CD4-positive, alpha-beta T cell treated with Interleukin-17A for 1 hour (primary cell): ENCODE results near the gene BDP1.
"Not testable (repeated sequence)": the region's sequence is repeated elsewhere in the genome, so short reads cannot be mapped to it uniquely, and the experiment has no call there.

Source experiments
- DNase-seq: peaks from one replicate; pipeline ENCODE4 v3.0.0-alpha.2; 2020

BDP1 gene

GRCh38 chr5:71571811-71572210 lies 116.4 kb downstream of the BDP1 start:
- not testable (repeated sequence) for DNase-seq

GRCh38 chr5:71573591-71573990 lies 118.1 kb downstream of the BDP1 start:
- DNase-seq: no peak

- not testable (repeated sequence) for DNase-seq
These were observed 120.1 kb downstream of the BDP1 start for GRCh38 chr5:71575588-71575987.

GRCh38 chr5:71576241-71576640 lies 120.8 kb downstream of the BDP1 start:
- DNase-seq: no peak

- not testable (repeated sequence) for DNase-seq
These were observed 122.4 kb downstream of the BDP1 start for GRCh38 chr5:71577839-71578238.

- DNase-seq: no peak
These were observed 127.6 kb downstream of the BDP1 start for GRCh38 chr5:71582945-71583584.

GRCh38 chr5:71586052-71586940 lies 130.8 kb downstream of the BDP1 start:
- DNase-seq: peak; percentile 38

GRCh38 chr5:71586941-71587765 lies 131.7 kb downstream of the BDP1 start, which contains the start of gene MCCC2:
Gene MCCC2 (plus strand): TSS chr5:71587340. CDS start chr5:71587426, 86 bp downstream.
- peak; percentile 97 for DNase-seq

- DNase-seq: no peak
These were observed 132.5 kb downstream of the BDP1 start for GRCh38 chr5:71587766-71588532.

GRCh38 chr5:71588533-71588885 lies 133.1 kb downstream of the BDP1 start:
- no peak for DNase-seq

- no peak for DNase-seq
These were observed 134.5 kb downstream of the BDP1 start for GRCh38 chr5:71589903-71590302.

GRCh38 chr5:71591100-71591499 lies 135.6 kb downstream of the BDP1 start:
- DNase-seq: no peak

GRCh38 chr5:71596169-71596568 lies 140.7 kb downstream of the BDP1 start:
- DNase-seq: no peak

- DNase-seq: no peak
These were observed 141.6 kb downstream of the BDP1 start for GRCh38 chr5:71597001-71597400.

- DNase-seq: no peak
These were observed 145.3 kb downstream of the BDP1 start for GRCh38 chr5:71600783-71601182.

- DNase-seq: peak; percentile 77
These were observed 146.0 kb downstream of the BDP1 start for GRCh38 chr5:71601222-71602026.

- not testable (repeated sequence) for DNase-seq
These were observed 154.5 kb downstream of the BDP1 start for GRCh38 chr5:71609916-71610315.

GRCh38 chr5:71615809-71616208 lies 160.4 kb downstream of the BDP1 start:
- no peak for DNase-seq
